ENCODE results near the gene ATP6V1C2. TPM values are rescaled to one million over a fixed set of nuclear protein-coding genes. Genes with fewer than 3 reads are reported as not detected.

ATP6V1C2 gene
- total RNA-seq, 2 experiments from 2014 or later = not detected

DNA sequence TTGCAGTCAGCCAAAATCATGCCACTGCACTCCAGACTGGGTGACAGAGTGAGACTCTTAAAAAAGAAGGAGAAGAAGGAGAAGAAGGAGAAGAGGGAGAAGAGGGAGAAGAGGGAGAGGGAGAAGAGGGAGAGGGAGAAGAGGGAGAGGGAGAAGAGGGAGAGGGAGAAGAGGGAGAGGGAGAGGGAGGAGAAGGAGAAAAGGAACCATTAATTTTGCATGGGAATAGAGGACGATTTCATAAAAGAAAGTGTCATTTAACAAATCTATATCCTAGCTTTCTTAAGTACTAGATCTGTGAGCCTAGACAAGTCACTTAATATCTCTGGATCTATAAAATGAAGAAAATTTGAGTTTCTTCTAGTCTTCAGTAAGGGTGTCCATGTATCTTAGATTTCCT is 41.2 kb upstream of the ATP6V1C2 start:
- Histone ChIP-seq H3K27me3 (ENCODE audit: control insufficient read depth in 1 of 2, insufficient read depth in 2 of 2, low read length in 2 of 2) (no peaks in the 10 kb centered on the region), H3K4me3 (ENCODE audit: low read length) (no peak overlapping the region), H3K27ac (ENCODE audit: low read depth in 1 of 2, low read length in 2 of 2) (no peak overlapping the region), H3K9me3 (ENCODE audit: control insufficient read depth in 1 of 2, insufficient read depth in 1 of 2, low read length in 2 of 2) (no peaks in the 10 kb centered on the region), H3K4me1 (ENCODE audit: insufficient read depth, low read length) (peaks cover 3% of the 10 kb centered on the region), H3K36me3 (ENCODE audit: insufficient read depth, low read length) (peaks cover 50% of the 10 kb centered on the region)
- Mint-ChIP-seq H3K4me1 (ENCODE audit: low read depth) (peaks cover 16% of the 10 kb centered on the region), H3K4me3 (no peak overlapping the region), H3K9me3 (no peaks in the 10 kb centered on the region), H3K27ac (no peak overlapping the region), H3K27me3 (no peaks in the 10 kb centered on the region), H3K36me3 (ENCODE audit: low read depth) (peaks cover 62% of the 10 kb centered on the region)
- TF ChIP-seq CTCF (IDR thresholded peaks at IDR 0.05) = no peak
- no peak for DNase-seq
- ChIA-PET POLR2A (interaction anchor here (1.6 kb wide), 1 partner anchor 9 kb away, joined by 5 read pairs; no protein-coding TSS in a partner anchor), CTCF (no interaction called here)
- intact Hi-C loops (cut with DNase I, micrococcal nuclease) = loop anchor here in 1 of 2 experiments (10.0 kb wide), 1 partner anchor 475 kb away; the partner anchor contains the start of gene SLC66A3
- no peak for ATAC-seq (ENCODE audit: poor library complexity)

- no peaks in the 10 kb centered on the region for H3K9me3 Mint-ChIP-seq
- ChIA-PET CTCF (interaction anchor here (1.5 kb wide), 1 partner anchor 13 kb away, joined by 3 read pairs; no protein-coding TSS in a partner anchor), POLR2A (interaction anchor here (1.6 kb wide), 1 partner anchor 8 kb away, joined by 5 read pairs; no protein-coding TSS in a partner anchor)
- Histone ChIP-seq H3K4me1 (ENCODE audit: insufficient read depth, low read length) (no peaks in the 10 kb centered on the region), H3K27ac (ENCODE audit: low read depth in 1 of 2, low read length in 2 of 2) (no peak overlapping the region), H3K36me3 (ENCODE audit: insufficient read depth, low read length) (peaks cover 45% of the 10 kb centered on the region), H3K27me3 (ENCODE audit: control insufficient read depth in 1 of 2, insufficient read depth in 2 of 2, low read length in 2 of 2) (no peaks in the 10 kb centered on the region), H3K4me3 (ENCODE audit: low read length) (no peak overlapping the region), H3K9me3 (ENCODE audit: control insufficient read depth in 1 of 2, insufficient read depth in 1 of 2, low read length in 2 of 2) (no peaks in the 10 kb centered on the region)
- H3K27ac Mint-ChIP-seq = no peak overlapping the region
- H3K4me3 Mint-ChIP-seq = no peak overlapping the region
- no peak for DNase-seq
- intact Hi-C loops (cut with DNase I, micrococcal nuclease) = loop anchor here in 1 of 2 experiments (10.0 kb wide), 1 partner anchor 474 kb away; the partner anchor contains the start of gene SLC66A3
- ATAC-seq (ENCODE audit: poor library complexity) = no peak
- no peak for TF ChIP-seq CTCF (IDR thresholded peaks at IDR 0.05)
- peaks cover 9% of the 10 kb centered on the region for H3K4me1 Mint-ChIP-seq (ENCODE audit: low read depth)
- H3K27me3 Mint-ChIP-seq = no peaks in the 10 kb centered on the region
- H3K36me3 Mint-ChIP-seq (ENCODE audit: low read depth) = peaks cover 55% of the 10 kb centered on the region
Observed at GRCh38 chr2:10680957-10681356, 40.5 kb upstream of the ATP6V1C2 start.

- POLR2A ChIA-PET = no interaction called here
- Mint-ChIP-seq H3K4me3 (no peak overlapping the region), H3K36me3 (ENCODE audit: low read depth) (peaks cover 29% of the 10 kb centered on the region), H3K27ac (no peak overlapping the region), H3K4me1 (ENCODE audit: low read depth) (peaks cover 9% of the 10 kb centered on the region), H3K27me3 (no peaks in the 10 kb centered on the region), H3K9me3 (no peaks in the 10 kb centered on the region)
- Histone ChIP-seq H3K36me3 (ENCODE audit: insufficient read depth, low read length) (peaks cover 13% of the 10 kb centered on the region), H3K27me3 (ENCODE audit: control insufficient read depth in 1 of 2, insufficient read depth in 2 of 2, low read length in 2 of 2) (no peaks in the 10 kb centered on the region), H3K4me1 (ENCODE audit: insufficient read depth, low read length) (peaks cover 30% of the 10 kb centered on the region), H3K4me3 (ENCODE audit: low read length) (no peak overlapping the region), H3K9me3 (ENCODE audit: control insufficient read depth in 1 of 2, insufficient read depth in 1 of 2, low read length in 2 of 2) (no peaks in the 10 kb centered on the region), H3K27ac (ENCODE audit: low read depth in 1 of 2, low read length in 2 of 2) (no peak overlapping the region)
- intact Hi-C loops (cut with DNase I, micrococcal nuclease) = loop anchor here in 1 of 2 experiments (10.0 kb wide), 1 partner anchor 469 kb away; the partner anchor contains the start of gene SLC66A3
- DNase-seq (no peak), ATAC-seq (ENCODE audit: poor library complexity) (no peak)
- CTCF ChIA-PET = no interaction called here
- TF ChIP-seq CTCF (IDR thresholded peaks at IDR 0.05) = no peak
Observed at GRCh38 chr2:10686176-10686730, 35.2 kb upstream of the ATP6V1C2 start.
